Astrocyte of the spinal cord (primary cell): ENCODE data around the gene ZNF439.
"Not testable (repeated sequence)": the region's sequence is repeated elsewhere in the genome, so short reads cannot be mapped to it uniquely, and the experiment has no call there.

ENCODE experiments used
- DNase-seq: peaks from one replicate; pipeline ENCODE4 v3.0.0; 2011; ENCODE audit warnings: low read depth, low spot score
- H3K4me3 ChIP-seq: 2 replicates; pipeline ENCODE4 v1.5.1; 2011; ENCODE audit warnings: low read depth, mild to moderate bottlenecking, low read length, moderate library complexity
- CTCF ChIP-seq: IDR thresholded peaks from 2 replicates; pipeline ENCODE4 v1.5.1; 2012; ENCODE audit warnings: low read depth, mild to moderate bottlenecking, low read length, inconsistent platforms
- in situ Hi-C: cut with HindIII; loops from 2 replicates; pipeline ENCODE4 v1.10.0; 2017; ENCODE audit warnings: low sequenced_read_pairs

ZNF439 gene

GRCh38 chr19:11873762-11874161 lies 25.2 kb downstream of the ZNF439 start:
- no peak overlapping the region for H3K4me3 ChIP-seq
- in situ Hi-C loops: no loop called here
- no peak for TF ChIP-seq CTCF
- no peak for DNase-seq

GRCh38 chr19:11879687-11880266 lies 31.3 kb downstream of the ZNF439 start:
- H3K4me3 ChIP-seq, in situ Hi-C loops, DNase-seq: not testable (repeated sequence)

- no peak overlapping the region for H3K4me3 ChIP-seq
Measured at GRCh38 chr19:11880598-11880997, 32.1 kb downstream of the ZNF439 start.

GRCh38 chr19:11881151-11881800 lies 32.8 kb downstream of the ZNF439 start:
- peak; percentile 45 for DNase-seq
- H3K4me3 ChIP-seq: no peak overlapping the region
- in situ Hi-C loops: no loop called here

More at GRCh38 chr19:11880598-11880997, 32.1 kb downstream of the ZNF439 start:
- DNase-seq: no peak
- in situ Hi-C loops: no loop called here
- no peak for TF ChIP-seq CTCF

GRCh38 chr19:11882606-11883005 lies 34.1 kb downstream of the ZNF439 start:
- no peak overlapping the region for H3K4me3 ChIP-seq
- TF ChIP-seq CTCF: no peak
- DNase-seq: no peak
- in situ Hi-C loops: no loop called here

More at GRCh38 chr19:11881151-11881800, 32.8 kb downstream of the ZNF439 start:
- peak; percentile 76 for TF ChIP-seq CTCF

GRCh38 chr19:11887234-11887610 lies 38.7 kb downstream of the ZNF439 start:
- DNase-seq: no peak
- peak overlapping the region; percentile 79 for H3K4me3 ChIP-seq
- in situ Hi-C loops: no loop called here
- TF ChIP-seq CTCF: no peak

GRCh38 chr19:11887611-11888531 lies 39.3 kb downstream of the ZNF439 start, which contains the start of gene ZNF69:
Gene ZNF69, plus strand, starts transcription at chr19:11887782. Its CDS starts 142 bp downstream, at chr19:11887924.
- in situ Hi-C loops: no loop called here
- peak; percentile 34 for TF ChIP-seq CTCF
- peak within 1 kb of the TSS; percentile 79 for H3K4me3 ChIP-seq

GRCh38 chr19:11889901-11890300 lies 41.4 kb downstream of the ZNF439 start:
- in situ Hi-C loops: not testable (repeated sequence)

More at GRCh38 chr19:11887611-11888531, 39.3 kb downstream of the ZNF439 start, which contains the start of gene ZNF69:
- peak; percentile 65 for DNase-seq

More at GRCh38 chr19:11889901-11890300, 41.4 kb downstream of the ZNF439 start:
- not testable (repeated sequence) for H3K4me3 ChIP-seq
- DNase-seq: peak; percentile 9
